Neuronal stem cell (in vitro differentiated cells): ENCODE measurements around the gene MOB1A. TPM values are rescaled to one million over a fixed set of nuclear protein-coding genes. Genes with fewer than 3 reads are reported as not detected.

Source experiments
- DNase-seq: peaks from one replicate; pipeline ENCODE4 v3.0.0-alpha.2; 2013; ENCODE audit warnings: low spot score
- H2AFZ ChIP-seq: one replicate; pipeline ENCODE4 v1.6.1; 2013; ENCODE audit warnings: mild to moderate bottlenecking, low read length, inconsistent platforms
- H2AK5ac ChIP-seq: 2 replicates; pipeline ENCODE4 v1.6.1; 2013; ENCODE audit warnings: low read depth, mild to moderate bottlenecking, inconsistent platforms, low read length, moderate library complexity, mixed read lengths
- H2BK120ac ChIP-seq: 2 replicates; pipeline ENCODE4 v1.6.1; 2013; ENCODE audit warnings: low read depth, mild to moderate bottlenecking, inconsistent platforms, low read length, moderate library complexity, mixed read lengths
- H2BK12ac ChIP-seq: one replicate; pipeline ENCODE4 v1.6.1; 2013; ENCODE audit warnings: low read length, inconsistent platforms
- H2BK15ac ChIP-seq: 2 replicates; pipeline ENCODE4 v1.6.1; 2013; ENCODE audit warnings: mild to moderate bottlenecking, low read length, inconsistent platforms, mixed read lengths
- H2BK5ac ChIP-seq: one replicate; pipeline ENCODE4 v1.6.1; 2013; ENCODE audit warnings: inconsistent platforms, mild to moderate bottlenecking, low read length, moderate library complexity
- H3K14ac ChIP-seq: one replicate; pipeline ENCODE4 v1.6.1; 2013; ENCODE audit warnings: low read length, inconsistent platforms
- H3K18ac ChIP-seq: 2 replicates; pipeline ENCODE4 v1.6.1; 2013; ENCODE audit warnings: low read length, inconsistent platforms
- H3K23ac ChIP-seq: 2 replicates; pipeline ENCODE4 v1.6.1; 2013; ENCODE audit warnings: low read depth, mild to moderate bottlenecking, mixed read lengths, low read length, inconsistent platforms; ENCODE audit not compliant: poor library complexity
- H3K27ac ChIP-seq: replicated peaks from 3 replicates; pipeline ENCODE4 v1.5.1; 2013; ENCODE audit warnings: low read length, inconsistent platforms
- H3K27me3 ChIP-seq, 3 experiments: 2 replicates each; pipeline ENCODE4 v1.6.1; 2013; ENCODE audit warnings: low read length in 3 of 3, mild to moderate bottlenecking in 2 of 3, inconsistent platforms in 1 of 3, low read depth in 1 of 3, mixed read lengths in 1 of 3, moderate library complexity in 1 of 3; ENCODE audit not compliant: control insufficient read depth in 3 of 3, insufficient read depth in 3 of 3
- H3K36me3 ChIP-seq, 2 donors: replicated peaks in 1 of 2; 2 replicates each; pipeline ENCODE4 v1.6.1; 2013; ENCODE audit warnings: low read length in 2 of 2; ENCODE audit not compliant: control insufficient read depth in 2 of 2, insufficient read depth in 2 of 2
- H3K4ac ChIP-seq: 2 replicates; pipeline ENCODE4 v1.6.1; 2013; ENCODE audit warnings: inconsistent platforms, mild to moderate bottlenecking, low read length, moderate library complexity
- H3K4me1 ChIP-seq, 2 donors: 1 replicate in 1 of 2; 2 replicates in 1 of 2; pipeline ENCODE4 v1.6.1; 2013; ENCODE audit warnings: low read length in 2 of 2, low read depth in 1 of 2; ENCODE audit not compliant: control insufficient read depth in 2 of 2, insufficient read depth in 1 of 2
- H3K4me2 ChIP-seq: one replicate; pipeline ENCODE4 v1.6.1; 2013; ENCODE audit warnings: mild to moderate bottlenecking, low read length, inconsistent platforms; ENCODE audit not compliant: insufficient read depth, poor library complexity, severe bottlenecking
- H3K4me3 ChIP-seq, 2 donors: 2 replicates each; pipeline ENCODE4 v1.5.1; 2013; ENCODE audit warnings: low read length in 2 of 2, mild to moderate bottlenecking in 2 of 2, inconsistent platforms in 1 of 2, moderate library complexity in 1 of 2
- H3K79me1 ChIP-seq: one replicate; pipeline ENCODE4 v1.6.1; 2013; ENCODE audit warnings: low read depth, mild to moderate bottlenecking, inconsistent platforms, low read length, moderate library complexity
- H3K9ac ChIP-seq: one replicate; pipeline ENCODE4 v1.6.1; 2013; ENCODE audit warnings: mild to moderate bottlenecking, low read depth, low read length, inconsistent platforms; ENCODE audit not compliant: poor library complexity
- H3K9me3 ChIP-seq, 2 donors: replicated peaks in 1 of 2; 2 replicates each; pipeline versions ENCODE3 to v1.6.1; 2013; ENCODE audit warnings: low read length in 2 of 2, mild to moderate bottlenecking in 2 of 2, inconsistent platforms in 1 of 2, low read depth in 1 of 2, mixed read lengths in 1 of 2, moderate library complexity in 1 of 2; ENCODE audit not compliant: control insufficient read depth in 2 of 2, insufficient read depth in 1 of 2
- H4K8ac ChIP-seq: one replicate; pipeline ENCODE4 v1.6.1; 2013; ENCODE audit warnings: low read depth, mild to moderate bottlenecking, inconsistent platforms, low read length, moderate library complexity
- H4K91ac ChIP-seq: one replicate; pipeline ENCODE4 v1.6.1; 2013; ENCODE audit warnings: low read length, low read depth, mild to moderate bottlenecking, inconsistent platforms; ENCODE audit not compliant: poor library complexity
- WGBS, 2 donors: extraction: QIAGEN DNeasy Blood & Tissue Kit; methylation state at CpG; one replicate each; pipeline ENCODE4 v1.1.7; 2013; ENCODE audit warnings: missing lambda C conversion rate in 2 of 2, mixed read lengths in 1 of 2; ENCODE audit not compliant: insufficient read length in 2 of 2, insufficient replicate concordance in 1 of 2; ENCODE audit errors: extremely low coverage in 2 of 2; 5-methylcytosine and 5-hydroxymethylcytosine counted together
- polyA plus RNA-seq, 2 experiments: library from polyadenylated mRNA; stranded (reverse); fragments of 200-250 nt; gene quantifications; one replicate each; pipeline ENCODE4 v1.2.3, GENCODE V29; 2013

MOB1A gene
- polyA plus RNA-seq (2013, experiment 1 of 2) = 73.6 TPM
- 76.4 TPM for polyA plus RNA-seq (2013, experiment 2 of 2)

DNA sequence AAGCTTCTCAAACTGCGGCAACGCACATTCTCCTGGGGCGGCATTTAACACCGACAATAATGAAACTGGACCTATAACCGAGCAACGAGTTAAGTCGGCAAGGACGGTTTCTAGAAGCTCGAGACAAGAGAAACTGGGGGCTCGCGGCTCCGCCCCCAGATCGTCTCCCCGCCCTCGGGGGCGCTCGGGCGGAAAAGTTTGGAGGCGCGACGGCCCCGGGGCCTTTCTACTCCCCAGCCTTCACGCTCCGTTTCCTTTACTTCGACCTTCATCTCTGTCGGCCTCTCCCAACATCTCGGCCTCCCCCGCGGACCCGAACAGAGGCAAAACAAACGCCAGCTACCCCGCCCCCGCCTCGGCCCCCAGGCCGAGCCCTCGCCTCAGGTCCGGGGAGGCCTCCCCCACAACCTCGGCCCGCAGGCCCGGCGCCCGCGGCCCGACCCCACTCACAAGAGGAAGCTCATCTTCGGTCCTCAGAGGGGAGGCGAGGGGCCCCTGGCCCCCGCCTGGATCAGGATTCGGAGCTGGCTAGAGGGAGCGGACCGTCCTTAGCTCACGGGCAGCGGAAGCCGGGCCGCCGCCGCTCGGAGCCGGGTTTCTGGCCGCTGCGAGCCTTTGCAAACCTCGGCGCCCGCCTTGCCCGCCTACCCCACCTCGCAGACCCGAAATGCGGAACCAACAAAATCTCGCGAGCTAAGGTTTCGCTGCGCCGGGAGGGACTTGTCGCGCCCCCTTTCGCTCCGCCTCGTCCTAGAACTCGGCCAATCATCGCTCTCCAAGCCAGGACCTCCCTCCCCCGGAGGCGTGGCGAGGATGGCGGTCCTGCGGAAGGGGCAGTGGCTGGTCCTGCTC is at the start of gene MOB1A:
Gene MOB1A, minus strand, starts transcription at position 669 of the 852 bp plus-strand sequence. Its CDS starts 205 bp downstream, at position 464.
- Histone ChIP-seq H3K4me1 (peaks cover 0 to 3% of the 10 kb centered on the region in 2 donors), H2AK5ac (no peak within 1 kb of the TSS), H2BK12ac (no peak within 1 kb of the TSS), H3K9me3 (peaks cover 3 to 33% of the 10 kb centered on the region in 2 donors), H3K4me2 (peak within 1 kb of the TSS; percentile 54), H4K91ac (no peak within 1 kb of the TSS), H2AFZ (peak within 1 kb of the TSS; percentile 94), H3K9ac (peak within 1 kb of the TSS; percentile 77), H2BK5ac (peak within 1 kb of the TSS; percentile 82), H3K79me1 (no peaks in the 10 kb centered on the region), H2BK120ac (peak within 1 kb of the TSS; percentile 72), H3K27me3 (no peaks in the 10 kb centered on the region), H3K4me3 (peak within 1 kb of the TSS; percentile 64 to 92), H3K18ac (peak within 1 kb of the TSS; percentile 96), H3K4ac (no peak within 1 kb of the TSS), H3K36me3 (peaks cover 4 to 23% of the 10 kb centered on the region in 2 donors), H3K14ac (peak within 1 kb of the TSS; percentile 82), H2BK15ac (no peak within 1 kb of the TSS), H3K23ac (peak within 1 kb of the TSS; percentile 96), H3K27ac (peak within 1 kb of the TSS; percentile 97), H4K8ac (no peak within 1 kb of the TSS)
- no CpG with 5 or more reads among the region's 84 CpGs for WGBS, 2 donors
- DNase-seq = peak; percentile 98

DNA sequence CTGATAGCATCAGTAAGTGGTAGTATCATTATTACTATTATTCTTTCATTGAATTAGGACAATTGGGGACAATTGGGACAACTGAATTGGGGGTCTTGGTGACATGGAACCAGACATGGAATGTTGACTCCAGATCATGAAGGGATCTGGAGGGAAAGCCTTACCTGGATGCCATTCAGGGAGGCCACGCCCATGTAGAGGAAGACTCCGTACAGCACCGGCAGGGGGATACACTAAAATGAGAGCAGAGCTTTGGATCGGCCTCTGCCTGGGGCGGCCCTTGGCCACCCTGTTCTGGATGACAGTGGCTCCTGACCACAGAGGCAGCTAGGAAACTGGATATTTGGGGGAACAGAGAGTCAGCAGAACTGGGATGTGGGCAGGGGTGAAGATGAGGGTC is 49.0 kb upstream of the MOB1A start:
- Histone ChIP-seq H3K9ac (no peak overlapping the region), H2AFZ (no peak overlapping the region), H3K9me3 (no peaks in the 10 kb centered on the region), H3K4me1 (peaks cover 0 to 1% of the 10 kb centered on the region in 2 donors), H3K18ac (no peak overlapping the region), H2BK15ac (no peak overlapping the region), H3K4me2 (no peak overlapping the region), H4K8ac (no peak overlapping the region), H4K91ac (peak overlapping the region; percentile 82), H3K79me1 (no peaks in the 10 kb centered on the region), H3K23ac (no peak overlapping the region), H2BK12ac (no peak overlapping the region), H2BK5ac (no peak overlapping the region), H2BK120ac (no peak overlapping the region), H3K27ac (no peak overlapping the region), H3K36me3 (no peaks in the 10 kb centered on the region), H3K27me3 (peaks cover 0 to 1% (median 0%) of the 10 kb centered on the region in 3 experiments), H2AK5ac (no peak overlapping the region), H3K14ac (no peak overlapping the region), H3K4ac (no peak overlapping the region), H3K4me3 (no peak overlapping the region)
- WGBS, 2 donors = no CpG with 5 or more reads among the region's 5 CpGs
- DNase-seq = no peak

- no CpG with 5 or more reads among the region's 21 CpGs for WGBS, 2 donors
- Histone ChIP-seq H2BK12ac (no peak overlapping the region), H3K4me2 (no peak overlapping the region), H3K27ac (no peak overlapping the region), H2BK120ac (no peak overlapping the region), H4K8ac (no peak overlapping the region), H3K27me3 (no peaks in the 10 kb centered on the region), H3K14ac (no peak overlapping the region), H2BK15ac (no peak overlapping the region), H3K4me3 (no peak overlapping the region), H3K23ac (no peak overlapping the region), H2AK5ac (no peak overlapping the region), H3K36me3 (peaks cover 0 to 4% of the 10 kb centered on the region in 2 donors), H3K9me3 (no peaks in the 10 kb centered on the region), H3K18ac (peak overlapping the region; percentile 11), H3K9ac (peak overlapping the region; percentile 54), H4K91ac (no peak overlapping the region), H2BK5ac (no peak overlapping the region), H3K4ac (no peak overlapping the region), H3K79me1 (no peaks in the 10 kb centered on the region), H2AFZ (no peak overlapping the region), H3K4me1 (peaks cover 0 to 1% of the 10 kb centered on the region in 2 donors)
- no peak for DNase-seq
Observed at GRCh38 chr2:74226648-74227213, 48.1 kb upstream of the MOB1A start.
